H1 (cell line): Measurements from ENCODE around the gene DNAJC16. TPM values are rescaled to one million over a fixed set of nuclear protein-coding genes. Genes with fewer than 3 reads are reported as not detected.

Source experiments
- CTBP2 ChIP-seq: IDR thresholded peaks from 2 replicates; pipeline ENCODE4 v1.7.0; 2011; ENCODE audit warnings: borderline replicate concordance, mild to moderate bottlenecking, moderate library complexity, mixed read lengths, low read length; ENCODE audit not compliant: insufficient read depth, insufficient read length
- EP300 ChIP-seq, 2 experiments: IDR thresholded peaks; 1 replicate in 1 of 2; 2 replicates in 1 of 2; pipeline ENCODE4 v1.6.1; 2011 to 2012; ENCODE audit warnings: low read depth in 2 of 2, low read length in 2 of 2, mild to moderate bottlenecking in 2 of 2, borderline replicate concordance in 1 of 2, inconsistent platforms in 1 of 2, moderate library complexity in 1 of 2
- GABPA ChIP-seq: IDR thresholded peaks from 2 replicates; pipeline ENCODE4 v1.6.1; 2011; ENCODE audit warnings: mild to moderate bottlenecking, low read length, moderate library complexity, borderline replicate concordance; ENCODE audit not compliant: insufficient read depth
- RBBP5 ChIP-seq: IDR thresholded peaks from 2 replicates; pipeline ENCODE4 v1.7.1; 2012; ENCODE audit warnings: low read depth, mild to moderate bottlenecking, inconsistent platforms, low read length, moderate library complexity, borderline replicate concordance
- SIRT6 ChIP-seq: IDR thresholded peaks from one replicate; pipeline ENCODE4 v1.7.1; 2012; ENCODE audit warnings: low read length, inconsistent platforms
- polyA plus RNA-seq, 7 experiments: library from polyadenylated mRNA; depleted of rRNA in 3 of 7; stranded (reverse) in 5 of 7; unstranded in 2 of 7; fragments of >200 nt in 5 of 7; fragments of 200-250 nt in 2 of 7; gene quantifications; 1 replicate in 5 of 7; 2 replicates in 1 of 7; 4 replicates in 1 of 7; pipeline versions ENCODE4 v1.2.1 to v1.2.3, GENCODE V29; 2011 to 2013; ENCODE audit warnings: missing spikeins in 2 of 7, mixed read lengths in 2 of 7
- total RNA-seq: library from RNA; stranded (reverse); fragmentation: NEBNext Ultra II Directional; extraction: Animal tissue kit (Norgen Biotek cat#: 25700); gene quantifications from 2 replicates; pipeline ENCODE4 v1.2.1, GENCODE V29; 2021

Gene DNAJC16
- total and polyA plus RNA-seq, 2 of the 8 experiments (the other 6 are each of a cell fraction or from before 2014, with no cell fraction given): 7.9 to 23.3 TPM

GRCh38 chr1:15504436-15504835 is 22.2 kb upstream of the DNAJC16 start (continued):
- no peak for TF ChIP-seq RBBP5
- TF ChIP-seq CTBP2: no peak
- TF ChIP-seq GABPA: no peak
- no peak for TF ChIP-seq SIRT6
- no peak for TF ChIP-seq EP300 (IDR thresholded peaks at IDR 0.05; ENCODE audit: borderline replicate concordance in 1 of 2, low read depth in 2 of 2, low read length in 2 of 2)
